Measurements from ENCODE around the gene SLC26A5. TPM values are rescaled to one million over a fixed set of nuclear protein-coding genes. Genes with fewer than 3 reads are reported as not detected.

Gene SLC26A5
- total and polyA plus RNA-seq, 2 of the 8 experiments (the other 6 are each of a cell fraction or from before 2014, with no cell fraction given): 0.09 to 0.24 TPM

DNA sequence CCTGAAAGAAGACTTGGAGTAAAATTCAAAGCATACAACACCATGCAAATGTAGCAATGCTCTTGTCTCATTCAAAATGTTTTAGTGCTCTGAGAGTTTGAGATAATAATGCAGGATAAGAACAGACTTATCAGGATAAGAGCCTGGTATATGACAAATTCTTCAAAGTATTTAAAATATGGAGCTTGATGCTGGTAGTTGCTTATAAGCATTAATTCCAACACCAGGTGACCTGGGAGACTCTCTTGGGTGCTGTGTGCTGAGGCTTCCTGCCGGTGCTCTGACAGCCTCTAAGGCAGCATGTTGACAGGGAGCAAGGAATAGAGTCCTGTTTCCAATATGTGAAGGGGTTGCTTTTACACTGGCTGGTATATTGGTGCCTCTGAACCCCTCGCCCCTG lies 34.8 kb upstream of the SLC26A5 start (continued):
- no peak for TF ChIP-seq EGR1 (IDR thresholded peaks at IDR 0.05; ENCODE audit: borderline replicate concordance, low read depth, low read length)
